ENCODE data around the gene MICAL2.

MICAL2 gene

DNA sequence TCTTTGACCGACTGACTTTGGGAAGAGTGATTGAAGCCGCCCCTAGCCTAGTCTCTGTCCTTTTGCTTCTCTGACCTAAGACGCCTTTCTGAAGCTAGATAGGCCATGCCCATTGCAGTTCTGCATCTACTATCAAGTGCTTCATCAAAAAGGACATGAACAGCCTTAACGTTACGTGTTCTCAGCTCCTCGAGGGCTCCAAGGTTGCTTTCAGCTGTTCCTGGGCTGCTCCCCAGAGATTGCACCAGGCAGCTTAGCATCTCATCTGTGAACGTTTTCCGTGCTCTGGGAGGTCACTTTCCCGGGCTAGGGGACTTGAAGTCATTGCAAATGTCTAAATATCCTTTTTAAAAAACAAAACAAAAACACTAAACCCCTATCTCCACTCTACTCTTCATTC lies 13.9 kb downstream of the MICAL2 start:
- TF ChIP-seq, protein P1, sequence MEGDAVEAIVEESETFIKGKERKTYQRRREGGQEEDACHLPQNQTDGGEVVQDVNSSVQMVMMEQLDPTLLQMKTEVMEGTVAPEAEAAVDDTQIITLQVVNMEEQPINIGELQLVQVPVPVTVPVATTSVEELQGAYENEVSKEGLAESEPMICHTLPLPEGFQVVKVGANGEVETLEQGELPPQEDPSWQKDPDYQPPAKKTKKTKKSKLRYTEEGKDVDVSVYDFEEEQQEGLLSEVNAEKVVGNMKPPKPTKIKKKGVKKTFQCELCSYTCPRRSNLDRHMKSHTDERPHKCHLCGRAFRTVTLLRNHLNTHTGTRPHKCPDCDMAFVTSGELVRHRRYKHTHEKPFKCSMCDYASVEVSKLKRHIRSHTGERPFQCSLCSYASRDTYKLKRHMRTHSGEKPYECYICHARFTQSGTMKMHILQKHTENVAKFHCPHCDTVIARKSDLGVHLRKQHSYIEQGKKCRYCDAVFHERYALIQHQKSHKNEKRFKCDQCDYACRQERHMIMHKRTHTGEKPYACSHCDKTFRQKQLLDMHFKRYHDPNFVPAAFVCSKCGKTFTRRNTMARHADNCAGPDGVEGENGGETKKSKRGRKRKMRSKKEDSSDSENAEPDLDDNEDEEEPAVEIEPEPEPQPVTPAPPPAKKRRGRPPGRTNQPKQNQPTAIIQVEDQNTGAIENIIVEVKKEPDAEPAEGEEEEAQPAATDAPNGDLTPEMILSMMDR (conservative IDR thresholded peaks at IDR 0.05; ENCODE audit: low read depth, low read length), result no peak
- H3K4me3 ChIP-seq (ENCODE audit: low read depth, low read length), result no peak overlapping the region
- DNase-seq (ENCODE audit: low read depth), result no peak

DNA sequence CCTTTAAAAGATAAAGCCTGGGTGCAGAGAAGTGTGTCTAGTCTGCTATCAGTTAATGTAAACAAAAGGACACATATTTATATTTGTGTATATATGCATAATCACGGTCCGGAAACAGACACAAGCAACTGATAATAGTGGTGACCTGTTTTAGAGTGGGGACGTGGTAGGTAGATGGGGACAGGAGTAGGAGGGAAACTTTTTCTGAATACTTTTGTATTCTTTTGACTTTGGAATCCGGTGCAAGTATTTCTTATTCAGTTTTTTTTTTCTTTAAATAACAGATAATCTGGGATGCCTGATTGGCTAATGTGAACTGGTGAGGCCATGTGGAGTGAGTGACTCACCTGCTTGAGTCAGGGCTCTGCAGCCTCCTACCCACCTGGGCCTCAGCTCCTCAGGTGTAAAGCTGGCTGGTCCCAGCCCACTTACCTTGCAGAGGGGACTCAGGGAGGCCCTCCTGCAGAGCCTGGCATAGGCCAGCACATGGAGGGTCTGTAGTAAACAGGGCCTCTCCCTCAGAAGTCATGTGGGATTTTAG lies 15.3 kb downstream of the MICAL2 start:
- no peak overlapping the region for H3K4me3 ChIP-seq (ENCODE audit: low read depth, low read length)
- DNase-seq (ENCODE audit: low read depth), result no peak
- TF ChIP-seq, protein P1 (conservative IDR thresholded peaks at IDR 0.05; ENCODE audit: low read depth, low read length), result no peak

DNA sequence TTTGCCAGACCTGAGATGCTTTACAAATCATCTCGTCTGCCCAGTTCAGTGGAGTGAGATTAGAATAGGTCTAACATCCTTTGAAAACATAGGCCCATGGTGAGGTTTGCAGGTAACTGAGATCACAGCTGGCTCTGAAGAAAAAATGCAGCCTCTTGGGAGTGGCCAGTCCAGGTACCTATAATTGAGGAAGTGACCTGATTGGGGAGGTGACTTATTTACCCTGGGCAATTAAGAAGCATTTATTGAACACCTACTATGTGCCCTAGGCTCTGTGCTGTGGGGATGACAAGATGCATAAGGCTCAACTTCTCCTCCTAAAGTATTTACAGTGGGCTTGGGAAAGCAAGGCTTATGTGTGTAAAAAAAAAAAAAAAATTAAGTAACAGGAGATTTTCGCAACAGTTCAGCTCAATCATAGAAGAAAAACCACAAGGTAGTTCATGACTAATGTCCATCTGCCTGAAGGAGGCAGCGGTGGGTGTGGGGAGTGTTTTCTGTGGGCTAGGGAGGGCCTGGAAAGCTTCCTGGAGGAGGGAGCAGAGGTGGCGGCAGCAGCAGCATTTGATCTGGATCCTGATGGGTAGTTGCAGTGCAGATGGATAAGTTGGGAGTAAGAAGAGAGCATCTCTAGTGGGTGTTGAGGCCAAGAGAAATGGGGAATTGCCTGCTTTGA lies 16.1 kb downstream of the MICAL2 start:
- TF ChIP-seq, protein P1 (conservative IDR thresholded peaks at IDR 0.05; ENCODE audit: low read depth, low read length), result peak; percentile 41
- DNase-seq (ENCODE audit: low read depth), result peak; percentile 91

DNA sequence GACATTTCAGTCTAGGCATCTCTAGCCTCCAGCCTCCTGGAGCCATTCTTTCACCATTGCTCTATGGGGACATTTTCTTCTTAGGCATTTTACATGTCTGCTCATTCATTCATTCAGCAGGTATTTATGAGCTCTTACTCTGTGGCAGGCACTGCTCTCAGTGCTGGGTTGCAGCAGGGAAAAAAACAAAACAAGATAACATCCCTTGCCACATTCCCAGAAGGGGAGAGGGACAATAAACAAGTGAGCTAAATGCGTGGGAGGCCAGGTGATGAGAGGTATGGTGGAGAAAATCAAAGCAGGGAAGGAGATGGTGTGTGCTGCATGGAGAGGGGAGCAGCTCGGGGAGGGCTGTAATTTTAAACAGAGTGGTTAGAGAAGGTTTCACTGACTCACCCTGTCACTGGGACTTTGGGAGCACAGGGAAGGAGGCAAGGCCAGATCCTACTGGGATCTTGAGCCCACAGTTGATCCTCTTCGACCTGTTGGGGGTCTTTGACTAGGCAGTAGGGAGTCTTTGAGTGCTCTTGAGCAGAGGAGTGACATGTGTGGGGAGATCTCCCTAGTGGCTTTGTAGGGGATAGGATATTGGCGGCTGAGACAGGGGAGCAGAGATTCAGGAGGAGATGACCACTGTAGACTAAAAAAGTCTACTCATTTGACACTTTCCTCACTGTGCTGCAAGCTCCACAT lies 17.0 kb downstream of the MICAL2 start:
- TF ChIP-seq, protein P1 (conservative IDR thresholded peaks at IDR 0.05; ENCODE audit: low read depth, low read length), result no peak
- no peak for DNase-seq (ENCODE audit: low read depth)
- H3K4me3 ChIP-seq (ENCODE audit: low read depth, low read length), result no peak overlapping the region

More for the DNA sequence above, 16.1 kb downstream of the MICAL2 start:
- H3K4me3 ChIP-seq (ENCODE audit: low read depth, low read length), result no peak overlapping the region

DNA sequence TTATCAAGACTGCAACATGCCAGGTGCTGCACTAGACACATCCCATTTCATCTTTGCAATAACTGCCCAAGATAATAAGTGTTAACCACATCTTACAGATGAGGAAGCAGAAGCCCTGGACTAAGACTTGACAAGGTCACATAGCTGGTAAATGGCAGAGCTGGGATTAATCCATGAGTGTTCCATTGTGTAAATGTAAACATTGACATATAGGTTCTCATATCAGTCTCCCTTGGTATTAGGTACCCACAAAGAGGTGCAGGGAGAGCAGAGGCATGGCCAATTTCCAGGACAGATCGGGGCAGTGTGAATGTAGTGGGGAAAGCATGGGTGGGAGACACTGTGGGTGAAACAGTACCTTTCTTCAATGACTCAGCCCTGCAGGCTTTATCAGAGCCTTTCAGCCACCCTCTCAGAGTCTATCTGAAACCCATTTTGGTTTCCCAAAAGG lies 17.9 kb downstream of the MICAL2 start:
- H3K4me3 ChIP-seq (ENCODE audit: low read depth, low read length), result no peak overlapping the region
- DNase-seq (ENCODE audit: low read depth), result no peak
- TF ChIP-seq, protein P1 (conservative IDR thresholded peaks at IDR 0.05; ENCODE audit: low read depth, low read length), result no peak

DNA sequence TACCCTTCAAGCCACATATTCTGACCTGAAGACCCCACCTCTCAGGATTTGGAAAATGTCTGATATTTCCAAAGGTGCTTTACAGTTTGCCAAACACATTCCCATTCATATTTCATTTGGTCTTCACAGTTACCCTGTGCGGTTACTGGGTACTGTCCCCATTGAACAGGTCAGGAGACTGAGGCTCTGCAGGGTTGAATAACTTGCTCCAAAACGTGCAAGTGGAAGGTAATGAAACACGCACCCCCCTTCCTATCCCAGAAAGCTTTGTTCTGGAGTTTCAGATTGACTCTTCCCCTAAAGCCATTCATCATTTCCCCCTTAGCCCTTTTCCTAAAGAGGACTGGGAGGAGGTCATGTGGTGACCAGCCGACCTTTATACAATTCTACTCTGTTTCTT lies 18.8 kb downstream of the MICAL2 start:
- TF ChIP-seq, protein P1 (conservative IDR thresholded peaks at IDR 0.05; ENCODE audit: low read depth, low read length), result no peak
- DNase-seq (ENCODE audit: low read depth), result no peak
- H3K4me3 ChIP-seq (ENCODE audit: low read depth, low read length), result no peak overlapping the region

Data from choroid plexus epithelial cell (primary cell).